ENCODE measurements around the gene CRB2. TPM values are rescaled to one million over a fixed set of nuclear protein-coding genes. Genes with fewer than 3 reads are reported as not detected.

The CRB2 gene
- total and polyA plus RNA-seq, 7 donors: 0.01 to 0.05 (median 0.03) TPM; not detected in 4

DNA sequence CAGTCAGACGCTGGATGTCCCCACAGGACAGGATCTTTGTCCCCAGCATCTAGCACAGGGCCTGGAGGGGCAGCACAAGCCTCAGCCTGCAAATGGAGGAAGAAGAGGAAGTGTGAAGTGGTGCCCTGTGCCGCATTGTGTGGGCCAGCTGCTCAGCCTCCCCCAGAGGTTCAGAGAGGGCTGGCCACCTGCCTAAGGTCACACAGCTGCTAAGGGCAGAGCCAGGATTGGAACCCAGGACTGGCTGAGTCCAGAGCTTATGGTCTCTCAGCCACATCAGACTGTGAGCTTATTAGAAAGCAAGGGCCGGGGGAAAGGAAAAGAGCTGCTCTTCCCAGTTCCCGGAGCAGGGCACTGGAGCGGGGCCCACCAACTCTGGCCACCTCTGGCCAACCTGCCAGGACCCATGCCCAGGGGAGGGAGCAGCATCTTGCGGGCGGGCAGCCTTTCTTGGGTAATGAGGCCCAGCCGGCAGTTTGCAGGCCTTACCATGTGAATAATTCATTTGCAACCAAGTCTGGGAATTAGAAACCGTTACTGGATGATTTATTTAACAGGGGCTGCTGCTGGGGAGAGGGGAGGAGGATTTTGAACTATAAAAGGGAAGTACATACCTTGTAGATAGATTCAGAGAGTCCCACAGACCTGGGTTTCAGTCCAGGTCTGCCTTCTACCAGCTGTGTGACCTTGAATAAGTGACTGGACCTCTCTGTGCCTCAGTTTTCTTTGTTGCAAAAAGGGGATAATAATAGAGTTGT is 11.6 kb upstream of the CRB2 start:
- no peak for TF ChIP-seq CTCF (IDR thresholded peaks at IDR 0.05)
- Histone ChIP-seq H3K4me1 (peaks cover 7% of the 10 kb centered on the region), H3K9me3 (no peaks in the 10 kb centered on the region), H3K27me3 (ENCODE audit: insufficient read depth in 3 of 3, low read length in 2 of 3) (no peaks in the 10 kb centered on the region), H3K4me3 (no peak overlapping the region), H3K27ac (no peak overlapping the region), H3K36me3 (ENCODE audit: insufficient read depth in 1 of 2, low read depth in 1 of 2) (no peaks in the 10 kb centered on the region)
- ATAC-seq (no peak), DNase-seq (no peak)
- intact Hi-C loops (cut with DNase I): loop anchor here in 1 of 2 donors (10.0 kb wide), 1 partner anchor 220 kb away; no protein-coding TSS in a partner anchor
- 91 to 92% (median 92%) methylated on average over 9 of the region's 9 CpGs for WGBS, 3 donors

GRCh38 chr9:123345567-123345955 is 10.4 kb upstream of the CRB2 start:
- Histone ChIP-seq H3K27me3 (ENCODE audit: insufficient read depth in 3 of 3, low read length in 2 of 3) (no peaks in the 10 kb centered on the region), H3K36me3 (ENCODE audit: insufficient read depth in 1 of 2, low read depth in 1 of 2) (no peaks in the 10 kb centered on the region), H3K9me3 (no peaks in the 10 kb centered on the region), H3K4me1 (peaks cover 7% of the 10 kb centered on the region), H3K4me3 (no peak overlapping the region), H3K27ac (no peak overlapping the region)
- no peak for DNase-seq
- TF ChIP-seq CTCF (IDR thresholded peaks at IDR 0.05): no peak
- 31 to 48% (median 35%) methylated on average over 6 of the region's 6 CpGs for WGBS, 3 donors
- ATAC-seq: peak in 1 of 4 donors; percentile 33
- intact Hi-C loops (cut with DNase I): loop anchor here in 1 of 2 donors (10.0 kb wide), 1 partner anchor 221 kb away; no protein-coding TSS in a partner anchor

GRCh38 chr9:123346026-123346425 is 10.0 kb upstream of the CRB2 start:
- Histone ChIP-seq H3K4me1 (peaks cover 7% of the 10 kb centered on the region), H3K36me3 (ENCODE audit: insufficient read depth in 1 of 2, low read depth in 1 of 2) (no peaks in the 10 kb centered on the region), H3K27ac (no peak overlapping the region), H3K9me3 (no peaks in the 10 kb centered on the region), H3K4me3 (no peak overlapping the region), H3K27me3 (ENCODE audit: insufficient read depth in 3 of 3, low read length in 2 of 3) (no peaks in the 10 kb centered on the region)
- 59 to 77% (median 62%) methylated on average over 8 to 9 of the region's 9 CpGs for WGBS, 3 donors
- ATAC-seq (peak in 1 of 4 donors; percentile 26), DNase-seq (no peak)
- intact Hi-C loops (cut with DNase I): loop anchor here in 1 of 2 donors (10.0 kb wide), 1 partner anchor 221 kb away; no protein-coding TSS in a partner anchor
- no peak for TF ChIP-seq CTCF (IDR thresholded peaks at IDR 0.05)

GRCh38 chr9:123346826-123347225 is 9.2 kb upstream of the CRB2 start:
- no peak for DNase-seq
- Histone ChIP-seq H3K27ac (no peak overlapping the region), H3K4me1 (peaks cover 7% of the 10 kb centered on the region), H3K4me3 (no peak overlapping the region), H3K36me3 (ENCODE audit: insufficient read depth in 1 of 2, low read depth in 1 of 2) (no peaks in the 10 kb centered on the region), H3K9me3 (no peaks in the 10 kb centered on the region), H3K27me3 (ENCODE audit: insufficient read depth in 3 of 3, low read length in 2 of 3) (peaks cover 0 to 3% (median 0%) of the 10 kb centered on the region in 3 donors)
- no peak for ATAC-seq
- no peak for TF ChIP-seq CTCF (IDR thresholded peaks at IDR 0.05)
- WGBS, 3 donors: 95 to 98% (median 97%) methylated on average over 3 of the region's 3 CpGs
- intact Hi-C loops (cut with DNase I): loop anchor here in 1 of 2 donors (10.0 kb wide), 1 partner anchor 222 kb away; no protein-coding TSS in a partner anchor

All from psoas muscle (tissue), 8 donors.